ENCODE results near the gene ZFP36. TPM values are rescaled to one million over a fixed set of nuclear protein-coding genes. Genes with fewer than 3 reads are reported as not detected.

Gene ZFP36
- total RNA-seq, 2 donors from 2014 or later, result 16.1 to 23.4 TPM

- Histone ChIP-seq H3K27ac (ENCODE audit: low read depth, low read length) (no peak overlapping the region), H3K9me3 (ENCODE audit: control insufficient read depth, low read length) (no peaks in the 10 kb centered on the region), H3K4me1 (ENCODE audit: control insufficient read depth, insufficient read depth, low read length) (no peaks in the 10 kb centered on the region), H3K9ac (ENCODE audit: extremely low read depth, low read length, poor library complexity, severe bottlenecking) (no peak overlapping the region), H3K4me3 (ENCODE audit: low read length) (no peak overlapping the region), H3K27me3 (ENCODE audit: control insufficient read depth, insufficient read depth, low read length, poor library complexity, severe bottlenecking) (no peaks in the 10 kb centered on the region), H3K36me3 (ENCODE audit: control insufficient read depth, insufficient read depth, low read length) (peaks cover 75% of the 10 kb centered on the region)
- Mint-ChIP-seq H3K27ac (no peak overlapping the region), H3K36me3 (ENCODE audit: low read depth) (peaks cover 74% of the 10 kb centered on the region), H3K4me1 (no peaks in the 10 kb centered on the region), H3K9me3 (no peaks in the 10 kb centered on the region), H3K4me3 (no peak overlapping the region), H3K27me3 (ENCODE audit: insufficient read depth) (no peaks in the 10 kb centered on the region)
- no peak for DNase-seq
- no peak for TF ChIP-seq CTCF (conservative IDR thresholded peaks at IDR 0.05)
- WGBS, 2 experiments (ENCODE audit: insufficient coverage in 1 of 2, insufficient read length in 1 of 2), result 88 to 89% methylated on average over 5 to 6 of the region's 6 CpGs
Observed at GRCh38 chr19:39362682-39363657, 43.7 kb upstream of the ZFP36 start.

- Mint-ChIP-seq H3K4me3 (no peak overlapping the region), H3K4me1 (no peaks in the 10 kb centered on the region), H3K27me3 (ENCODE audit: insufficient read depth) (no peaks in the 10 kb centered on the region), H3K36me3 (ENCODE audit: low read depth) (peaks cover 73% of the 10 kb centered on the region), H3K9me3 (no peaks in the 10 kb centered on the region), H3K27ac (no peak overlapping the region)
- Histone ChIP-seq H3K36me3 (ENCODE audit: control insufficient read depth, insufficient read depth, low read length) (peaks cover 72% of the 10 kb centered on the region), H3K27ac (ENCODE audit: low read depth, low read length) (no peak overlapping the region), H3K9me3 (ENCODE audit: control insufficient read depth, low read length) (no peaks in the 10 kb centered on the region), H3K4me1 (ENCODE audit: control insufficient read depth, insufficient read depth, low read length) (no peaks in the 10 kb centered on the region), H3K27me3 (ENCODE audit: control insufficient read depth, insufficient read depth, low read length, poor library complexity, severe bottlenecking) (no peaks in the 10 kb centered on the region), H3K4me3 (ENCODE audit: low read length) (no peak overlapping the region), H3K9ac (ENCODE audit: extremely low read depth, low read length, poor library complexity, severe bottlenecking) (no peak overlapping the region)
- no peak for DNase-seq
- TF ChIP-seq CTCF (conservative IDR thresholded peaks at IDR 0.05), result no peak
- 92% methylated on average over 5 of the region's 5 CpGs; no CpG with 5 or more reads in 1 of the 2 experiments for WGBS, 2 experiments (ENCODE audit: insufficient coverage in 1 of 2, insufficient read length in 1 of 2)
Observed at GRCh38 chr19:39363901-39364457, 42.7 kb upstream of the ZFP36 start.

- peaks cover 75% of the 10 kb centered on the region for H3K36me3 ChIP-seq (ENCODE audit: control insufficient read depth, insufficient read depth, low read length)
- H3K27me3 ChIP-seq (ENCODE audit: control insufficient read depth, insufficient read depth, low read length, poor library complexity, severe bottlenecking), result no peaks in the 10 kb centered on the region
- no peaks in the 10 kb centered on the region for H3K9me3 ChIP-seq (ENCODE audit: control insufficient read depth, low read length)
- Mint-ChIP-seq H3K4me3 (no peak overlapping the region), H3K4me1 (no peaks in the 10 kb centered on the region), H3K27me3 (ENCODE audit: insufficient read depth) (no peaks in the 10 kb centered on the region), H3K27ac (no peak overlapping the region), H3K36me3 (ENCODE audit: low read depth) (peaks cover 74% of the 10 kb centered on the region), H3K9me3 (no peaks in the 10 kb centered on the region)
- 100% methylated on average over 1 of the region's 1 CpG for WGBS, 2 experiments (ENCODE audit: insufficient coverage in 1 of 2, insufficient read length in 1 of 2)
- H3K27ac ChIP-seq (ENCODE audit: low read depth, low read length), result no peak overlapping the region
- H3K4me3 ChIP-seq (ENCODE audit: low read length), result no peak overlapping the region
- no peaks in the 10 kb centered on the region for H3K4me1 ChIP-seq (ENCODE audit: control insufficient read depth, insufficient read depth, low read length)
- no peak for DNase-seq
- no peak overlapping the region for H3K9ac ChIP-seq (ENCODE audit: extremely low read depth, low read length, poor library complexity, severe bottlenecking)
- no peak for TF ChIP-seq CTCF (conservative IDR thresholded peaks at IDR 0.05)
Observed at GRCh38 chr19:39365531-39365930, 41.1 kb upstream of the ZFP36 start.

Data from endodermal cell (in vitro differentiated cells).